Measurements from ENCODE around the gene ANKRD31. TPM values are rescaled to one million over a fixed set of nuclear protein-coding genes. Genes with fewer than 3 reads are reported as not detected.
"Not testable (repeated sequence)": the region's sequence is repeated elsewhere in the genome, so short reads cannot be mapped to it uniquely, and the experiment has no call there.

Gene ANKRD31
- total RNA-seq, 6 experiments from 2014 or later: 0.02 to 0.08 (median 0.05) TPM; not detected in 1

DNA sequence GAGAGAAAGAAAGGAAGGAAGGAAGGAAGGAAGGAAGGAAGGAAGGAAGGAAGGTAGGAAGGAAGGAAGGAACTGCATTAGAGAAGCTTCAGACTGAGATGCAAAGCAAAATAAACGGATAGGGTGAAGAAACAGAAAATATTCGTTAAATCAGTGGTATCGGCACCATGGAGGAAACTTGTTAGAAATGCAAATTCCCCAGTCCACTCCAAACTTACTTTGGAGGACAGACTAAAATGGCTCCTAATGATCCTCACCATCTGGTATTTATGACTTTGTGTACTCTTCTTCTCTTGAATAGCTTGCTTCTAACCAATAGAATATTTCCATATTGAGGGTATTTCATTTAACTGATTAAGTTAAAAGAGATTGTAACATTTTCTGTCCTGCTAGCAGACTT is 96.4 kb downstream of the ANKRD31 start:
- no peaks in the 10 kb centered on the region for H3K36me3 Mint-ChIP-seq (ENCODE audit: low read depth)
- H3K27ac Mint-ChIP-seq: no peak overlapping the region
- TF ChIP-seq, protein P1, sequence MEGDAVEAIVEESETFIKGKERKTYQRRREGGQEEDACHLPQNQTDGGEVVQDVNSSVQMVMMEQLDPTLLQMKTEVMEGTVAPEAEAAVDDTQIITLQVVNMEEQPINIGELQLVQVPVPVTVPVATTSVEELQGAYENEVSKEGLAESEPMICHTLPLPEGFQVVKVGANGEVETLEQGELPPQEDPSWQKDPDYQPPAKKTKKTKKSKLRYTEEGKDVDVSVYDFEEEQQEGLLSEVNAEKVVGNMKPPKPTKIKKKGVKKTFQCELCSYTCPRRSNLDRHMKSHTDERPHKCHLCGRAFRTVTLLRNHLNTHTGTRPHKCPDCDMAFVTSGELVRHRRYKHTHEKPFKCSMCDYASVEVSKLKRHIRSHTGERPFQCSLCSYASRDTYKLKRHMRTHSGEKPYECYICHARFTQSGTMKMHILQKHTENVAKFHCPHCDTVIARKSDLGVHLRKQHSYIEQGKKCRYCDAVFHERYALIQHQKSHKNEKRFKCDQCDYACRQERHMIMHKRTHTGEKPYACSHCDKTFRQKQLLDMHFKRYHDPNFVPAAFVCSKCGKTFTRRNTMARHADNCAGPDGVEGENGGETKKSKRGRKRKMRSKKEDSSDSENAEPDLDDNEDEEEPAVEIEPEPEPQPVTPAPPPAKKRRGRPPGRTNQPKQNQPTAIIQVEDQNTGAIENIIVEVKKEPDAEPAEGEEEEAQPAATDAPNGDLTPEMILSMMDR (IDR thresholded peaks at IDR 0.05): no peak
- H3K27me3 Mint-ChIP-seq (ENCODE audit: insufficient read depth): peaks cover 2% of the 10 kb centered on the region
- H3K4me1 Mint-ChIP-seq (ENCODE audit: low read depth): no peaks in the 10 kb centered on the region
- no peak for DNase-seq
- H3K4me3 Mint-ChIP-seq: no peak overlapping the region
- no peaks in the 10 kb centered on the region for H3K9me3 Mint-ChIP-seq

DNA sequence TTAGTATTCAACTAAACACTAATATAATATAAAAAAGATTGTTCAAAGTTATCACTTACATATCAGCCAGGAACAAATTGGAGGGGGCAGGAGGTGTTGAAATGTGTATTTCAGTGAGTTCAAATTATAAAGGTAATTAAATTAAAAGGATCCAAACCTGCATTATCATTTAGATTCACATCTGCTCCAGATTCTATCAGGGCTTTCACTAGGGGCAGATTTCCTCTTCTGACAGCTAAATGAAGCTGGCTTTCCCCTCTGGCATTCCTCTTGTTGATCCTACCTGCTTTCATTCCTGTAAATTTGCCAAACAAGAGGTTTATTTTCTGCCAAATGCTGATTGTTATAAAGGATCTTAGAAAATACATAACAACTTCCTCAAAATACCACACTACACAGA is 98.0 kb downstream of the ANKRD31 start:
- Mint-ChIP-seq H3K36me3 (ENCODE audit: low read depth) (no peaks in the 10 kb centered on the region), H3K9me3 (no peaks in the 10 kb centered on the region), H3K4me1 (ENCODE audit: low read depth) (no peaks in the 10 kb centered on the region), H3K27ac (no peak overlapping the region), H3K27me3 (ENCODE audit: insufficient read depth) (no peaks in the 10 kb centered on the region; the same call in 1 of the 2 replicates), H3K4me3 (no peak overlapping the region)
- TF ChIP-seq, protein P1 (IDR thresholded peaks at IDR 0.05): no peak
- DNase-seq: no peak

DNA sequence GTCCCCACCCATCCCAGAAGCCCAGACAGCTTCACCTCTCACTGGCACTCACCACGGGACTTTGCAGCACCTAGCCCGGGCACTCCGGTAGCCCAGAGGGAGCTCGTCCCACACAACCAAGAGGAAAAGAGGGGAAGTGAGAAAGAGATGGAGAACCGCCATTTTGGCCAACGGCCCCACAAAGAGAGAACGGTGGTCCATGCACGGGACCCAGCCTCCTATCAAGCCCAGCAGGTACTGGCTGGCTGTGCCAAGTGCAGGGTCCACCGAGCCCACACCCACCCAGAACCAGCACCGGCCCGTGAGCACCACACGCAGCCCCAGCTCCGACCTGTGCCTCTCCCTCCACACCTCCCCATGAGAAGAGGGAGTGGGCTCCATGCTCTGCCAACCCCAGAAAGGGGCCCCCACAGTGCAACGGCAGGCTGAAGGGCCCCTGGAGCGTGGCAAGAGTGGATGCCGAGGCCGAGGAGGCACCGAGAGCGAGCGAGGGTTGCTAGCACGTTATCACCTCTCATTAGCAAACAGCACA is 105.8 kb downstream of the ANKRD31 start:
- Mint-ChIP-seq H3K27ac (no peak overlapping the region), H3K36me3 (ENCODE audit: low read depth) (no peaks in the 10 kb centered on the region), H3K4me3 (no peak overlapping the region), H3K9me3 (peaks cover 8% of the 10 kb centered on the region; the same call in 1 of the 2 replicates), H3K27me3 (ENCODE audit: insufficient read depth) (peaks cover 2% of the 10 kb centered on the region; the same call in 1 of the 2 replicates), H3K4me1 (ENCODE audit: low read depth) (no peaks in the 10 kb centered on the region)
- no peak for DNase-seq
- TF ChIP-seq, protein P1 (IDR thresholded peaks at IDR 0.05): no peak

DNA sequence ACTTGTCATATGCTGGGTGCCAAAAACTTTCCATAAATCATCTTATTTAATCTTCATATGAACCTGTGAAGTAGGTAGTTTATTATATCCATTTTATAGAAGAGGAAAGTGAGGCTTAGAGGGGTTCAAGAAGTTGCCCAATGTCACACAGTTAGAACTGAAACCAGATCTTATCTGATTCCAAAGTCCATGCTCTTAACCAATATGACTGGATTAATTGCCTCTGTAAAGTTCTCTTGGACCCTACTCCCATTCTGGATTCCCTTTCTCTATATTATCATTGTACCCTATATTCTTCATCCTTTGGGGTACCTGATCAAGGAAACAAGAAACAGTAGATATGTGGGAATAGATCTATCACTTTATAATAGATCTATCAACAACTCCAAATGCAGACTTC is 119.8 kb downstream of the ANKRD31 start:
- H3K36me3 Mint-ChIP-seq (ENCODE audit: low read depth): no peaks in the 10 kb centered on the region
- H3K4me3 Mint-ChIP-seq: no peak overlapping the region
- TF ChIP-seq, protein P1 (IDR thresholded peaks at IDR 0.05): no peak
- DNase-seq: no peak
- no peaks in the 10 kb centered on the region for H3K9me3 Mint-ChIP-seq
- H3K4me1 Mint-ChIP-seq (ENCODE audit: low read depth): peaks cover 9% of the 10 kb centered on the region
- no peak overlapping the region for H3K27ac Mint-ChIP-seq
- no peaks in the 10 kb centered on the region for H3K27me3 Mint-ChIP-seq (ENCODE audit: insufficient read depth)

DNA sequence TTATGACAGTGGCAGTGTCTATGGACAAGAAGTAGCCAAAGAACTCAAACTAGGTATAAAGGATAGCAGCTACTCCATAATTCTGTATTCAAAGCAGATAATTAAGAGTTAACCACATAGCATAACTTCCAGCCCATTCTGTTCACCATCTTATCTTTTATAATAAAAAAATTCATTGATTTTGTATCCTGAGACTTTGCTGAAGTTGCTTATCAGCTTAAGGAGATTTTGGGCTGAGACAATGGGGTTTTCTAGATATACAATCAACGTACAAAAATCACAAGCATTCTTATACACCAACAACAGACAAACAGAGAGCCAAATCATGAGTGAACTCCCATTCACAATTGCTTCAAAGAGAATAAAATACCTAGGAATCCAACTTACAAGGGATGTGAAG is 122.4 kb downstream of the ANKRD31 start:
- H3K9me3 Mint-ChIP-seq; H3K27ac Mint-ChIP-seq; H3K36me3 Mint-ChIP-seq (ENCODE audit: low read depth): not testable (repeated sequence)

DNA sequence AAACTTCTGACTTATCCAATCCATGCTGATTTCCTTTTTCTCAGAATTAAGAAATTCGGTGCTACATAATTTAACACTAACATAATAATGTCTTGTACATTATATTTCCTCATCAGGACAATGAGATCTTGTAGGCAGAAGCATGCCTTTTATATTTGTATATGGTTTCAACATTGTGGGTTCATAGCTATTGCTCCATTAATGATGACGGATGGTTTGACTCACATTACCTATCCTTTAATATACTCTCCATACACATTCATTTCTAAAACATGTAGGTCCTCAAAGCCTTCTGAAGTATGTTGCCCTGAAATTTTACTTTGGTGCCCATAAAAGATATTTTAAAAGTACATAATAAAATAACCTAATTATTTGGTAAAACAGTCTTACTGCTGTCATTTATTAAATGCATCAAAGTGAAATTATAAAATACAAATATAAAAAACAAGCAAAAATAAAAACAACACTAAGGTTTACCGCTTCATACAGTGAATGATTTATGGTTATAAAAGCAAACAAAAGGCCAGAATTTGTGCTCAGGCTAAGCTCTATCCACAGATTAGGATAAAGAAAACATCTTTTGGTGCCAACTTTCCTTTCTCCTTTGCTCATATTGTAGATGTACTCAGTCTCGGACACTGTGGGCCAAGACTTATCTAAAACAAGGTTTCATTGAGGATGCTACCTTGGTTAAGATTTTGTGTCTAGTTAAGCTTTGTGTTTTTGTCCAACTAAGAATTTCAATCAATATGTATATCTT is 123.1 kb downstream of the ANKRD31 start:
- peaks cover 12% of the 10 kb centered on the region for H3K4me1 Mint-ChIP-seq (ENCODE audit: low read depth)
- no peak overlapping the region for H3K4me3 Mint-ChIP-seq
- no peak overlapping the region for H3K27ac Mint-ChIP-seq
- H3K27me3 Mint-ChIP-seq (ENCODE audit: insufficient read depth): peaks cover 4% of the 10 kb centered on the region
- TF ChIP-seq, protein P1 (IDR thresholded peaks at IDR 0.05): no peak
- no peaks in the 10 kb centered on the region for H3K9me3 Mint-ChIP-seq
- H3K36me3 Mint-ChIP-seq (ENCODE audit: low read depth): no peaks in the 10 kb centered on the region
- no peak for DNase-seq

More for the DNA sequence above, 122.4 kb downstream of the ANKRD31 start:
- not testable (repeated sequence) for H3K27me3 Mint-ChIP-seq (ENCODE audit: insufficient read depth); DNase-seq; H3K4me3 Mint-ChIP-seq
- H3K4me1 Mint-ChIP-seq (ENCODE audit: low read depth): peaks cover 12% of the 10 kb centered on the region

All from HFFc6 (cell line).